ENCODE results near the gene ERC1.

Gene ERC1

DNA sequence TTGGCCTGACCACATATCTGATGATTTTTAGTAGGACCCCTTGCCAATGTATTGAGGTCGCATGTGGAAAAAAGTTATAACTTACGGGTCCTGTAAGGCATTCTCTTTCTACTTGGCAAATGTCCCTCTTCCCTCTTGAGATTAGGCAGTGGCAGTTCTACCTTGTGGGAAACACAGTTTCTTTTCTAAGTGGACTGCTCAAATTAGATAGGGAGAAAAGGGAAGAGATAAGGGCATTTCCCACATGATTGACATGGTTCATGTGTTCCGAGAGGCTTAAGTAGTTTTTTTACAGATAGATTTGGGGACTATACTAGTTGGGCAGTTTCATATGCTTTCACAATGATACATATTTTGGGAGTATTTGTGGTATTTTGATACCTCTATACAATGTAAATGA lies 448.7 kb downstream of the ERC1 start:
- no peak for DNase-seq (ENCODE audit: low read depth in 2 of 2)

DNA sequence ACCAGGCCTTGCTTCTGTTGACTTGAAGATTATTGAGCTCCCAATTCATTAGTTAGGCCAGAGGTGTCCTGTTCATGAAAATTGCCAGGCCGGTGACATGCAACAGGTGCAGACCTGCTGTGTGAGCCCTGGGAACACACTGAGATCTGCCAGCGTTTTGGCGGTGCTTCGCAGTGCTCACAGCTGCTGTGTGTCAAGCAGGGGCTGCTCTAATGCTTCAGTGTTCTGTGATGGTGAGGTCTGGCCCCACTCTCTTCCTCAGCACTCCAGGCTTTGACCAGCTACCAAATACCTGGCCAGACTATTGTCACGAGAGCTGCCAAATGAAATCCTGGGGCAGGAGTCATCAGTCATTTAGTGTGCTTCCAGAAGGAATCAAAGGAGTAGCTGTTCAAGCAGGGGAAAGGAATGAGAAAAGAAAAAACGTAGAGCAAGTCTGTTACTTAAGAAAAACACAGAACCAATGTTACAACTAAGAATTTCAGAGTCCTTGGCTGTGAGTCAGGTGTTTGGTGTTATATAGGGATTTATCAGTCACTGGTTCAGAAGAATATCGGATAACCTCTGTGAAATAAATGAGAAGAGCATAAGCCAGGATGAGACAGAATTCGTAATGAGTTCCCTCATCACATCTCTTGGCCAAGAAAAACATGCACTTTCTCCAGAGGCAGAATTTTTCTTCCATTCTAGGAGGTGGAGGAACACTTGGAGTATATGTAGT lies 452.6 kb downstream of the ERC1 start:
- DNase-seq (ENCODE audit: low read depth in 2 of 2): no peak

DNA sequence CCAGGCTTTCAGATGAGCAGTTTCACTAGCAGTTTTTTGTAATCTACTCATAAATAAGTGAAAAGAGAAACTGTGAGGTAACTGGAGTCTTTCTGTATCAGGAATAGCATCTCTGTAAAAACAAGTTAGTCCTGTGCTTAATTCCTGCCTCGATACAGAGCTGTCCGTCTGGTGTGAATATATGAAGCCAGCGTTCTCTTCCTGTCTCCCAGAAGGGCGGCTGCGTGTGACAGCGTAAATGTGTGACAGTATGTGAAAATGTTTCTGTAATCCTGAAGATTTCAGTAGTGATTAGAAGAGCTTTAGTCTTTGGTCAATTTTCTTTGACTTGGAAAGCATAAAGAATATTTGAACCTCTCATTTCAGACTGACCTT lies 453.1 kb downstream of the ERC1 start:
- DNase-seq (ENCODE audit: low read depth in 2 of 2): no peak

DNA sequence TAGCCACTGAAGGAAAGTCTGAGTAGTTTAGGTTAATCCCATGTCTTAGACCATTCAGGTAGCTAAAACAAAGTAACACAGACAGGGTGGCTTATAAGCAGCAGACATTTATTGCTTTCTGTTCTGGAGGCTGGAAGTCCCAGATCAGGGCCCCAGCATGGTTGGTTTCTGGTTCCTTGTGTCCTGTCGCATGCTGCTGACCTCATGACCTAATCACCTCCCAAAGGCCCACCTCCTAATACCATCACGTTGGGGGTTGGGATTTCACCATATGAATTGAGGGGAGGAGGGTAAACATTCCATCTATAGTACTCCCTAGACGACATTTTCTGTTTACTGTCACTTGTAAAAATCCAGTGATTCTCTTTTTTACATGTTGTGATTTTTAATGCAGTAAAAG lies 454.8 kb downstream of the ERC1 start:
- DNase-seq (ENCODE audit: low read depth in 2 of 2): no peak

DNA sequence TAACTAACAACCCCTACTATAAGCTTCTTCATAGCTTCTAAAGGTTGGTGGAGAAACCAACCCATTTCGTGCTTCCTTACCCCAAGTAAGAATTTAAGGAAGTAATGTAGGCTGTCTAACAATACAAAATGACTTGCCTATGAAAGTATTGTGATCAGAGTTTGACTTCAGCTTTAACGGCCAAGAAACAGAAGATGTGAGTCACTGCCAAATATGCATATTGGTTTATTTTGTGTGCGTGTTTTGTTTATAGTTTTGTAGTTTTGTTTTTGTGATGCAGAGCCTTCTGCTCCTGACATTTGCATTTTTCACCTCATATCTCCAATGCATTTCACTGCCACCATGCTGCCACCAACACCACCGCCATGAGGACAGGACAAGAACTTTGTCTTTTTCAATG lies 457.3 kb downstream of the ERC1 start:
- DNase-seq (ENCODE audit: low read depth in 2 of 2): no peak

DNA sequence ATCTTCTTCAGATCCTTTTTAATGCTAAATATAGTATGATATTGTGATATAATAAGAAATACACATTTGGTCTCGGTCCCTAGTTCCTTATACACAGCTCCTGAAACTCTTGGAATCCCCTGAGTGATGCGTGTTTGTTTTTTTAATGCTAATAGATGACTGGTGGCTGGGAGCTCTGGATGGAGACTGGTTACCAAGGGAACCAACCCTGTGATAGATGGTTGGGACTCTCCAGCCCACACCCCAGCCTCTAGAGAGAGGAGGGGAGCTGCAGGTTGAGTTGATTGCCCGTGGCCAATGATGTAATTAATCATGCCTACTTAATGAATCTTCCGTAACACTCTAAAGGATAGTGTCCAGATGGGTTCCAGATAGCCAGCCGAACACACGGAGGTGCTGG lies 462.8 kb downstream of the ERC1 start:
- DNase-seq (ENCODE audit: low read depth in 2 of 2): no peak

DNA sequence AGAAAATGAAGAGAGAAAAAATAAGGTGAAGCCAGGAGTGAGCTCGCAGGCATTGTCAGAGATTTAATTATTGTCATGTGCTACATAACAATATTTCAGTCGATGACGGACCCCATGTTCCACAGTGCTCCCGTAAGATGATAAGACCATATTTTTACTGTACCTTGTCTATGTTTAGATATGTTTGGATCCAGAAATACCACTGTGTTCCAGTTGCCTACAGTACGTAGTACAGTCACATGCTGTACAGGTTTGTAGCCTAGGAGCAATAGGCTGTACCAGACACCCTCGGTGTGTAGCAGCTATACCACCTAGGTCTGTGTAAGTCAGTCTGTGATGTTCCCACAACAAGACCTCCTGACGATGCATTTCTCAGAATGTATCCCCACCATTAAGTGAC lies 465.9 kb downstream of the ERC1 start:
- no peak for DNase-seq (ENCODE audit: low read depth in 2 of 2)

DNA sequence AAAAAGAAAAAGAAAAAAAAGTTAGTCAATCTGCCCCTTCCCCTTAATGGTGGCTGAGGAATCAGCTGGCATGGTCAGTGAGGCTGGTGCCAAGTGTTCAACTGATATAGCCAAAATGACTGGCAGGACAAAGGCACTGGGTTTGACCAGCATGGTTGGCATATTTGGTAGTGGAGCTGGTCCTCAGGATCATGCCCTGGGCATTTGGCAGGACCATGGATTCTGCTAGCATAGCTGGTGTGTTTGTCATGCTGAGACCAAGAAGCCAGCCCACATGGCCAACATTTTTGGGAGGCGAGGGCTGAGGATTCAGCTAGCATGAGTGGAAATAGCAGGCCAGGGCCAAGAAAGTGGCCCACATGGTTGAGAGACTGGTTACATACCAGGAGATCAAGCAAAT lies 466.9 kb downstream of the ERC1 start:
- DNase-seq (ENCODE audit: low read depth in 2 of 2): no peak

DNA sequence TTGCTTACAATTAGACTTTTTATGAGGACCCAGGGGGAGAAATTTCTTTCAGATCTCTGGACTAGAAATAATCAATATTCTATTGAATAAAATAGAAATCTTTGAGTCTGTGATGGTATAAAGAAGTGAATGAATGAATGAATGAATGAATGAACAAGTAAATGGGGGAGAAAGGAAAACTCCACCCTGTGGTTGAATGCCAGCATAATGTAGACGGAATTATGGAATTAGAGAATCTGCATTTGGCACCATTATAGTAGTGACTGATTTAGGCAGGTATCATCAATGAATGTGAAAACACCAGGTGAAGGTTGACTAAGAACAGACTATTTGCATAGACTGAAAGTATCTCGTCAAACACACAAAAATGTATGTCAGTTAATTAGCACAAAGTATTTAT lies 468.3 kb downstream of the ERC1 start:
- no peak for DNase-seq (ENCODE audit: low read depth in 2 of 2)

DNA sequence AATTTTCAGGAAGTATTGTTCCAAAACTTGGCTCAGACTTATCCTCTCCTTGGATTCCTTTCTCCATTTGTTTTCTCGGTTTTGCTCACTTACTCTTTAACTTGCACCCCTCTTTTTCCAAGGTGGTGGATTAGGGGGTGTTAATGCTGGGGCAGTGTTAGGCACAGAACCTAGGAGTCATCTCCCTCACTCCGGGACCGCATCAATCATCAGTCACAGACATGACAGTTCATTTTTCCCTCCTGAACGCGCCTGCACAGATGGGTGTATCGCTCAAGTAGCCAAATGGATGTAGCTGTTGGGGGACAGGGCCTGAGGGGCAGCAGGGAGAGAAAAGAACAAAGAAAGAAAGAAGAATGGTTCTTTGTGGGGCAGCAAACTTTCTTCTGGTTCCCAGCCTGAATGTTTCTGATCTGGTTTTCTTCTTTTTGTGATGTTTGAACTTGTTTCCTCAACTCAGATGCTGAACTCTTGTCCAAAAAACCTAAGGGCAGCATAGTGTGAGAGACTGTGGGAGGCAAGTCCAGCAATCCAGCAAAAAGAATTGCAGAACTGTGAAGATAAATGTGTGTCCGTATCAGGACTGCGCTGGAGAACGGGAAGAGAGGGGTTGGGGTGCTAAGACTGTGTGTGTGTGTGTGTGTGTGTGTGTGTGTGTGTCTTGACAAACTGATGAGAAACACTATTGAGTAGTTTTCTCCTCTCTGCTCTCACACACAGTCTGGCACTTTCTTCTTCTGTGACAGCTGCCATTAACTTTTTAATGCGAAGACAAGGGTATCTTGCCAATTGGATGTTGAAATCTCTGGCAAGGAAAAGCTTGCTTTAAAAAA lies 472.3 kb downstream of the ERC1 start:
- DNase-seq (ENCODE audit: low read depth in 2 of 2): no peak

DNA sequence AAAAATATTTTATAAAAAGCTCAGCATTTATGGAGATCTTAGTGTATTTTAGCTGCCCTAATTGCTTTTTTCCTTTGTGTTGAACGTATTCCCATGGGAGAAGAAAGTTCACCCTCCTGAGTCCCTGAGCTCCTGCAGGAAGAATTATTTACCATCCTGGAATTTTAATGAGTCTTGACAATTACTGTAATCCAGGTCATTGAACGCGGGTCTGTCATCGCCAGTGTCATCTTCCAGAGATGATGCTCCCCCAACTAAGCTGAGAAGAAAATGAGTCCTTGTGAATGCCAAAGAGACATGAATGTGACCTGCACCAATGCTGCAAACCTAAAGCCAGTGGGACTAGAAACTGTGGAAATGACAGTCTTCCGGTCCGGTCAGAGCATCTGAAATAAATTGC lies 473.9 kb downstream of the ERC1 start:
- no peak for DNase-seq (ENCODE audit: low read depth in 2 of 2)

DNA sequence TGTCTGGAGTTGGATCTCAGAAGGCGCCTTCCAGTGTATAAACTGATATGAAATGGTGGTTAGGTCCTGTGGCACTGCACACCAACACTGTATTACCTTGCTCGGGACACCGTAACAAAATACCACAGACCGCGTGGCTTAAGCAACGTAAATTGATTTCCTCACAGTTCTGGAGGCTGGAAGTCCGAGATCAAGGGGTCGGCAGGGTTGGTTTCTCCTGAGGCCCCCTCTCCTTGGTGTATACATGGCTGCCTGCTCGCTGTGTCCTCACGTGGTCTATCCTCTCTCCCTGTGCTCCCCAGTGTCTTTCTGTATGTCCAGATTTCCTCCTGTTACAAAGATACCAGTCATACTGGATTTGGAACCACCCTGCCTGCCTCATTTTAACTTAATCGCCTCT lies 475.0 kb downstream of the ERC1 start:
- DNase-seq (ENCODE audit: low read depth in 2 of 2): no peak

DNA sequence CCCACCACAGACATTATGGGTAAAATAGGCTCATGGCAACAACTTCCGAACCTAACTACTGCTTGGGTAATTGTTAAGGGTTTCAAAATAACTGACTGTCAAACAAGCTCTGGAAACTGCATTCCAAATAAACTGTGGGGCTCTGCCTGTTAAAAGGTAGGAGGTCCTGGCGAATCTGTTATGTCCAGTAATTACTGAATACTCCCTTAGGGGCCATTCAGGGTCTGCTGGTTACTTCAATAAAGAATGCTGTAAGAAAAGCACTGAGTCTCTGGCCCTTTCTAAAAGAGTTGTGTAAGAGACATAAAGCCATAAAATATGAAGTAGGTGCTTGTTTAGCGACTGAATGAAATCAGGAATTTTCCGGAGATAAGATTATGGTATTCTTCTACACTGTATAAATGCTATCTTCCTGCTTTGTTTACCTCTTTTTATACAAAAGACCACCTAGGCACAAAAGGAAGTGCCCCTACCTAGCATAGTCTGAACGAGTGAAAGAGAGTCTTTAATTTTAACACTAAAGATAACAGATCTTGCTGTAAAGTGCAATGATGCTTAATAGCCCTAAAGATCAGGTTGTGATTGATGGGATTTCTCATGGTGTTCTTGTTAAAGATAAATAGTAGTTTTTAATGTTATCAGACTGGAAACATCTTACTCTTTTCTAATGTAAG lies 475.6 kb downstream of the ERC1 start:
- DNase-seq (ENCODE audit: low read depth in 2 of 2): no peak

DNA sequence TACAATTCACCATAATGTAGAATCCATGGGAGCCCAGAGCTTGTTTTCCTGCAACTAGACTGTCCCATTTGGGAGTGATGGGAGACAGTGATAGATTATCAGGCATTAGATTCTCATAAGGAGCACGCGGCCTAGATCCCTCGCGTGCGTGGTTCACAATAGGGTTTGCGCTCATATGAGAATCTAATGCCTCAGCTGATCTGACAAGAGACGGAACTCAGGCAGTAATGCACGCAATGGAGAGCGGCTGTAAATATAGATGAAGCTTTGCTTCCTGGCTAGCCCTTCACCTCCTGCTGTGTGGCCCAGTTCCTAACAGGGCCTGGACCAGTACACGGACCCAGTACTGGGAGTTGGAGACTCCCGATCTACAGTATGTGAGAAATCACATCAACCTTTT lies 476.7 kb downstream of the ERC1 start:
- DNase-seq (ENCODE audit: low read depth in 2 of 2): no peak

DNA sequence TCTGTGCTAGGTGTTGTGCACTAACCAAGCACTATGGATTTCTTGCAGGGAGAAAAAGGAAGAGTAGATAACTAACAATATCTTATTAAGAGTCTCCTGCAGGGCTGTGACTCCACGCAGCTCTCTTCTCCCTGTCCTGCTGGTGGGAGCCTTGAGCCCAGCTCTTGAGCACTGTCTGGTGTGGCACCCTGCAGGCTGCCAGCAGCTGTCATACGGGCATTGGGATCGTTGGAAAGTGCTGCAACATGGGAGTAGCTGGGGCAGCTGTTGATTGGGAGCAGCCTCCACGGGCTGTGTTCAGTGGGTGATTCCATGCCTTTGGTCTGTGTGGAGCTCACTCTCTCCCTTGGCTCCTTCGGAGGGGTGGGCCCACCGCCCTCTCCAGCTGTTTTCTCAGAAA lies 478.0 kb downstream of the ERC1 start:
- DNase-seq (ENCODE audit: low read depth in 2 of 2): no peak

DNA sequence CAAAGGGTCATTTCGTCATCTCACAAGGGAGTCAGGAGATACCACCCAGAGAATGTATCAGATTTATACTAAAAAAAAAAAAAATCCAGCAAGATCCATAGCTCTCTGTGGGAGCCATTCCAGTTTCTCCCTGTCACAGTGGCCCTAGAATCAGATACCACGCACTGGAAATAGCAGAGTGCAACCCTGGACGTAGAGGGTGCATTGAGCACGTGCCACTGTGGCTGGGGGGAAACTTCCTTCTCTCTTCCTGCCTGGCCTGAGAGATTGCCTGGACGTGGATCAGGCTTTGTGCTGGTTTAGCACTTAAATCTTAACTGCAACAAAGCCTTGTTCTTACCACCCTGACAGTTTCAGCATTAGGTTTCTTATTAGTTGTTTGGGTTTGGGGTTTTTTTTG lies 479.0 kb downstream of the ERC1 start:
- DNase-seq (ENCODE audit: low read depth in 2 of 2): no peak

DNA sequence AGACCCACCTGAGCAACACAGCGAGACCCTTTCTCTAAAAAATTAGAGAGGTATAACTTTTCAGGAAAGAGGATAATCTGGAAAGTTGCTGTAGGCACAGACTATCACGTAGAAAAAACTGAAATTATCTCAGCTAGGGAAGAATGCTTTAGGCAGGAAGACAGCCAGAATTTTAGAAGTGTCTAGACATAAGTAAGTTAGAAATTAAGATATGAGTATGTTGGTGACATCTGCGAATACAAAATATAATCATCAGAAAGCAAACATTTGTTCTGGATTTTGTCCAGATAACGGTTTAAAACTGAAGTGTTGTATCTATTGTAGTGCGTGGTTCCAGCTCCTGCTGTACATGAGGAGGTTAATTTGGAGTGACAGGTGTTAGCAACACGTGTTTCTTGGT lies 480.2 kb downstream of the ERC1 start:
- no peak for DNase-seq (ENCODE audit: low read depth in 2 of 2)

DNA sequence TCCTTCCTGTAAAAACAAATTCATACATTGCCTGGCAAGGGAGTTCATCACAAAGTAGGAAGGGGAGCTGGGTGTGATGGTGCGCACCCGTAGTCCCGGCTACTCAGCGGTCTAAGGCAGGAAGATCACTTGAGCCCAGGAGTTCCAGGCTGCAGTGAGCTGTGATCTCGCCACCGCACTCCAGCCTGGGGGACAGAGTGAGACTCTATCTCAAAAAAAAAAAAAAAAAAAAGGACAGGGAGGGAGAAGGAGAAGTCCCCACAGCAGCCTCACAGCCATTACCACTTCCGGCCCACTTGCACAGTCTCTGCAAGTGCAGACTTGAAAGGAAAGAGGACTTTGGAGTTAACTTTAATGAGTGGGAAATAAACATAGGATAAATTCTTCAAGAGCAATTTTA lies 482.4 kb downstream of the ERC1 start:
- no peak for DNase-seq (ENCODE audit: low read depth in 2 of 2)

DNA sequence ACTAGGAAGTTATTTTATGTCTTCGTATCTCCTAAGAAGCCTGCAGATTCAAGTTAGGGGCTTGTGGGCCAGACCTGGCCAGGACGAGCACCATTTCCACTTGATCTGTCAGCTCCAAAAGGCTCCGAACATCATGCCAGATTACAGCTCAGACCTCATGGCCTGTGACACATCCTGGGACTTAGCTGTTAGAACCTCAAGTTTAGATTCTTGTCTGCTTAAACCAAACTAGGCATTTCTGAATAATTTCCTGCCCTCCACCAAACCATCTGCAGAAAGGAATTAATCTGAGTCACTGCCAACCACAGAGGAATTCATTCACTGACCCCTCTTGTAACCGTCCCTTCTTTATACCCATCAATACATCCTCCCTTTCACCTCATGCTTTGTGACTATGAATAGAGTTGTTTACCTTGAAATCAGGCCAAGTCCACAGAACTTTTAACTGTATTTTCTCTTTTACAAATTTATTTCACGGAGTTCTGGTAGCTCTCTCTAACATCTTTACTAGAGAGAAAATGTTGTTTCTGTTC lies 483.1 kb downstream of the ERC1 start:
- no peak for DNase-seq (ENCODE audit: low read depth in 2 of 2)

DNA sequence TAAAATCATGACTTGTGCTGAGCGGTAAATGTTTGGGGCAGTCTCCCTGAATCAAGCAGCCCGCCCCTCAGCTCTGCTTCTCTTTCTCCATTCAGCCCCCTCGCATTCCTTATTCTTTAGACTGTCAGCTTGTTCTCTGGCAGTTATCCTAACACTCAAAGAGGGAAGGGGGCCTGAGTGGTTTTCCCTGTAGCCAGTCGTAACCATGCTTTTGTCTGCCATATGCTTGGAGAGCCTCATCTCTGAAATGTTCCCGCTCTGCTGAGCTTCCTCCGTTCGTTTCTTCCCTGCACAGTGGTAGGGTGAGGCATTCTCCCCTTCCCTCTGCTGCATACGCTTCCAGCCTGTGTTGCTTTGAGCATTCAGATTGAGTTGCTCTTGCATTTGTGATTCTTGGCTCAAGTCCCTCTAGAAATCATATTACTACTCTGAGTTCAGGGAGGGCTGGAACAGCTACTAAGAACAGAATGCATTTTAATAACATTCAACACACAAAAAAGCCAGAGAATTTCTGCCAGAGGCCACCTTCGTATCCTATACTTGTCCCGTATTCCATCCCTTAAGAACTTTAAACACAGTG lies 483.6 kb downstream of the ERC1 start:
- no peak for DNase-seq (ENCODE audit: low read depth in 2 of 2)

DNA sequence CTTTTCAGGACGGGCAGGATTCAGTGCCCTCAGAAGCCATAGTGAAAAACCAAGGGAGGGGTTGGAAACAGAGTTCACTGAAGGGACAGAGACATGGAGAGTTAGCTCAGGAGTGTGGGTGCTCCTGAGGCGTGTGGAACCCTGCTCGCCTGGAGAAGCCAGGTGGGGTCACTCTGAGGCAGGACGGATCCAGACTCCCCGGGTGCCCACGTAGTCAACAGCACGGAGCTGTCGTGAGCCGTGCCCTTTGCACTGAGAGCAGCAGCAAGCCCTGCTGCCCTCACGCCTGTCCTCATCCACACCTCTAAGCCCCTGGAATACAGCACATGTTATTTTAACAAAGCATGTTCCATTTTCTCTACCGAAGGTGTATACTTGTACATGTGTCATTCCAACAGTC lies 488.6 kb downstream of the ERC1 start:
- no peak for DNase-seq (ENCODE audit: low read depth in 2 of 2)

DNA sequence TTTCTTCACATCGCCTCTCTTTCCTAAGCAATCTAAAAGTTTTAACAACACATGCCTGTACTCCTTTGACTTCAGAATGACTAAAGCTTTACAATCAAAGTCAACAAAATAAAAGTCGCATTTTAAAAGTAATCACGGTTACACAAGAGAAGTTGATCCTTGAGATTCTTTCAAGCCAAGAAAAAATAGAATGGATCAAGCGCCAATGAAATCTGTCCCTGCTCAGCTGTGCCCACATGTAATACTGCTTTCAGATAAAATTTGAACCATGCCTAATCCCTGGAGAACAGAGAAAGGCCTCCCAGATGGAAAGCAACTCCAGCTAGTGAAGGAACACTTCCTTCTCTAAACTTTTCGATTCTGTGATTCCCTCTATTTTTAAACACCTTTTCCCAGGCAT lies 490.3 kb downstream of the ERC1 start:
- DNase-seq (ENCODE audit: low read depth in 2 of 2): no peak

All from stimulated activated CD8-positive, alpha-beta memory T cell treated with anti-CD3 and anti-CD28 coated beads, Interleukin-7, amount 100 ng/mL, for 1 hour (primary cell).